GM12865 (cell line): ENCODE results near the gene SYT1.

ENCODE experiments used
- DNase-seq: peaks from one replicate; pipeline ENCODE4 v3.0.0; 2010; ENCODE audit warnings: low read depth
- H3K4me3 ChIP-seq: 2 replicates; pipeline ENCODE4 v1.5.1; 2011; ENCODE audit warnings: mild to moderate bottlenecking, low read depth, low read length, control low read depth
- CTCF ChIP-seq: IDR thresholded peaks from 2 replicates; pipeline ENCODE4 v1.5.1; 2011; ENCODE audit warnings: low read length, control low read depth, low read depth, inconsistent platforms; ENCODE audit not compliant: insufficient read depth; ENCODE audit errors: missing control alignments

Gene SYT1

GRCh38 chr12:79434561-79434960, 570.0 kb downstream of the SYT1 start:
- no peak for DNase-seq
- no peak for TF ChIP-seq CTCF
- no peak overlapping the region for H3K4me3 ChIP-seq

- TF ChIP-seq CTCF, result no peak
- no peak for DNase-seq
- no peak overlapping the region for H3K4me3 ChIP-seq
Observed at GRCh38 chr12:79435742-79436141, 571.2 kb downstream of the SYT1 start.

- no peak overlapping the region for H3K4me3 ChIP-seq
- no peak for TF ChIP-seq CTCF
- DNase-seq, result no peak
Observed at GRCh38 chr12:79438480-79439174, 574.1 kb downstream of the SYT1 start.

GRCh38 chr12:79439175-79439825, 574.7 kb downstream of the SYT1 start:
- H3K4me3 ChIP-seq, result no peak overlapping the region
- DNase-seq, result no peak
- no peak for TF ChIP-seq CTCF

GRCh38 chr12:79441534-79441933, 577.0 kb downstream of the SYT1 start:
- no peak for DNase-seq
- no peak overlapping the region for H3K4me3 ChIP-seq
- TF ChIP-seq CTCF, result no peak

GRCh38 chr12:79442396-79442795, 577.8 kb downstream of the SYT1 start:
- no peak overlapping the region for H3K4me3 ChIP-seq
- TF ChIP-seq CTCF, result no peak
- DNase-seq, result no peak

GRCh38 chr12:79444089-79444488, 579.5 kb downstream of the SYT1 start:
- no peak for TF ChIP-seq CTCF
- no peak for DNase-seq
- H3K4me3 ChIP-seq, result no peak overlapping the region
